Stimulated activated CD4-positive, alpha-beta T cell treated with anti-CD3 and anti-CD28 coated beads, TNF-alpha, amount 100 ng/mL, for 4 hours (primary cell): ENCODE measurements around the gene MBD3L5.
"Not testable (repeated sequence)": the region's sequence is repeated elsewhere in the genome, so short reads cannot be mapped to it uniquely, and the experiment has no call there.

Experiments used
- DNase-seq, 3 experiments: peaks; one replicate each; pipeline ENCODE4 v3.0.0-alpha.2; 2020; ENCODE audit warnings: low read depth in 3 of 3

MBD3L5 gene

DNA sequence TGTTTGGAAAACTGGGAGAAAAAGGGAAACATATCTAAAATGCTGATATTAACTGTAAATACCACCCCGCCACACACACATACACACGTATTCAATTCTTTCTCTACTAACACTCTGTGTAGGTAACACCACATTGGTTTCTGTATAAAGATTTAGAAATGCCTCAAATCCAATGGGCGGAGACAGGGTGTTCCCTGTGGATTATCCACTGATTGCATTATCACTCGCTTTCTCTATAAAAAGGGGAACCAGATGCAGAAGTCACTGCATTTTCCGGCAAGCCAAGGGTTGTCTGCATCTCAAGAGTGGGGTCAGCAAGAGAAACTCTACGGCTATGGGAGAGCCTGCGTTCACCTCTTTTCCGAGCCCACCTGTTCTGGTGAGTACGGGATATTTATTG, at the start of gene MBD3L5:
Gene MBD3L5 (plus strand): TSS at position 301 of the 400 bp plus-strand sequence. CDS start 34 bp downstream, at position 335.
- not testable (repeated sequence) for DNase-seq

- no peak for DNase-seq
Measured at GRCh38 chr19:6983448-6983847, 46.9 kb upstream of the MBD3L5 start.

DNA sequence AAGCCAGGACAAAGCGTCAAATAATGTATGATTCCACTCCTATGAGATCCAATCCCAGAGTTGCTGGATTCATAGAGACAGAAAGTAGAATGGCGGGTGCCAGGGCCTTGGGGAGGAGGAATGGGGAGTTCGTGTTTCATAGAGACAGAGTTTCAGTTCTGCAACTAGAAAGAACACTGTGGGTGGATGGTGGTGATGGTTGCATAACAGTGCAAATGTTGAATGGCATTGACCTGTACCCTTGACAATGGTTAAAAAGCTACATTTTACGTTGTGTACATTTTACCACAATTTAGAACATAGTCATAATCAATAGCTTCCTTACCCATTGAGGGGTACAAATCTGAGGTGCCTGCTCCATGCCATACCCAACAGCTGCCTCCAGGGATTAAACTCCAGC, 42.5 kb upstream of the MBD3L5 start:
- no peak for DNase-seq

DNA sequence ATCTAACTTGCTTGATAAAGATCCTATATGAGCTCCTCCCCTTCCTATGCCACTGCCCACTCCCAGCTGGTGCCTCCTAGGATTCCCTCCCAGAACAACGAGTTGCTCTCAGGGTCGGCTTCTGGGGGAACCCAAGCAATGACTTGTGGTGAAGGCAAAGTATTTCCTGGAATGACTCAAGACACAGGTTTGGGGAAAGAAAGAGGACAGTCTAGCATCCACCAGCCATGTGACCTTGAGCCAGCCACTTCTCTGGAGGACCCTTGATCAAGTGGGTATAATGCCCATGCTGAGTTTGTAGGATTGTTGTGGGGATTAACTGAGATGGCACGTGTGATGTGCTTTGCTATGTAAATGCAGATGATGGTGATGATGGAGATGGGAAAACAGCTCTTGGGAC, 42.1 kb upstream of the MBD3L5 start:
- no peak for DNase-seq

DNA sequence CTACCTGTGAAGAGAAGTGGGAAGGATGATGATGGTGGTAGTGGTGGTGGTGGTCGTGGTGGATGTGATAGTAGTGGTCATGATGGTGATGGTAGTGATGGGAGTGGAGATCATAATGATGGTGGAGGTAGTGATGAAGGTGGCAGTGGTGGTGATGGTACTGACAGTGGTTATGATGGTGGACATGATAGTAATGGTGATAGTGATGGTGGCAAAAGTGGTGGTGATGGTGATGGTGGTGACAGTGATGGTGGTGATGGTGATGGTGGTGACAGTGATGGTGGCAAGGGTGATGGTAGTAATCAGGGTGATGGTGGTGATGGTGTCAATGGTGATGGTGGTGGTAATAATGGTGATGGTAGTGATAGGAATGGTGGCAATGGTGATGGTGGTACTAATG, 35.3 kb upstream of the MBD3L5 start:
- DNase-seq = no peak

- DNase-seq = no peak
Measured at GRCh38 chr19:6996810-6997209, 33.6 kb upstream of the MBD3L5 start.

DNA sequence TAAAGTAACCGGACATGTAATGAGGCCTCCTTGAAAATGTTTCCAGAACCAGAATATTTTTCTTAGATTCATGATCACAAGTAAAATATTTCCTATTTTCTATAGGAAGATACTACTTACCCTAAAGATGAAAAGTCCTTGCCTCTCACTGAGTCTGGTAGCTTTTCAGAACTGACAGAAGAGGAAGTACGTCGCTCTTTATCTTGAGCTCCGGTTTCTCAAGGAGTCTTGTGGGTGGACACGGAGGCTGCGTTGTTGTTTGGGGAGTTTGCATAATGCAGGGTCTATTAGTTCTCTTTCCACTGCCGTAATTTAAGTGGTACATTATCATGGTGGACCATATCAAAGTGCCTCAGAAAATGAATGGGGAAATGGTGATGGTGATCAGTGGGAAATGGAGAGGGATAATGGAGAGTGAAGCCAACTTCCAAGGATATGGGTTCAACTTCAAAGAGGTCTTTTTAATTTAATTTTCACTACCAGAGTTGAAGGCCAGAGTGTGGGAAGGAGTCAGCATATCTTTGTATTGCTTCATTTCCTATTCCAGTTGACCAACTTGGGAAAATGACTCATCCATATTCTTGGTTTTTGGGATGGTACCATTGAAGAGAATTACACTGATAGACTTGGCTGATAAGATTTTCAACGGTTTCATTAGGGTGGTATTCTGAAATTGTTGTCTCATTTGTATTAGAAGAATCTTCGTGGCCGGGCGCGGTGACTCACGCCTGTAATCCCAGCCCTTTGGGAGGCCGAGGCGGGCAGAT, 32.5 kb upstream of the MBD3L5 start:
- no peak for DNase-seq

- no peak for DNase-seq
Measured at GRCh38 chr19:6999933-7000332, 30.4 kb upstream of the MBD3L5 start.

- no peak for DNase-seq
Measured at GRCh38 chr19:7000333-7000732, 30.0 kb upstream of the MBD3L5 start.

DNA sequence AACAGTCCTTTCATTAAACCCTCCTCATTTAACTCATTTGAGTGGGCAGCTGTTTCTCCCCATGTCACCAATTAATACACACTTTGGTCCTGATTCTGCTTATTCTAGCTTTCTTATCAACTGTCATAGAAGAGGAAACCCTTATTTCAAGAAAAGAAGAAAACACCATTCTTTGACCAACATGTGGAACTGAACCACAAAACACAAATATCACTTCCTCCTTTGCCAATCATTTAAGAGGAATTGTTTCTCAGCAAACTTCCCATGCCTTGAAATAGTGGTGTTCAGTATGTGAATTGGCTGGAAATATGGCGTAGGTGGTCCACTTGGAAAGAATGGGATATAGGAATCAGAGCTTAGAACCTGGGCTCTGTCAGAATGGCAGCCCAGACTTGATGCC, 29.6 kb upstream of the MBD3L5 start:
- no peak for DNase-seq

GRCh38 chr19:7004313-7004931, 26.0 kb upstream of the MBD3L5 start:
- DNase-seq = no peak

- no peak for DNase-seq
Measured at GRCh38 chr19:7006135-7006704, 24.2 kb upstream of the MBD3L5 start.

DNA sequence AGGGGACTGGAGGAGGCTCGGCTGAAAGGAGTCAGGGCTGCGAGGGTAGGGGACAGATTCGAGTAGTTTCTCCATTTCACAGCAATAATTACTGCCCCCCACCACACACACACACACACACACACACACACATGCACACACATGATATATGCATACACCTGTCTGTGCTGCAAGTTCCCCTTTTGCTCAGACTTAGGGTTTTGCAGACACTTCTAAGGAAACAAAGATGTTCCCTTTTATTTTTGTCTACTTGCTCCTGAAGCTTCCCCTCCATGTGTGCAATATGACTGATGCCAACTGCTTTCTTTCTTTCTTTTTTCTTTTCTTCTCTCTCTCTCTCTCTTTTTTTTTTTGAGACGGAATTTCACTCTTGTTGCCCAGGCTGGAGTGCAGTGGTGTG, 22.5 kb upstream of the MBD3L5 start:
- DNase-seq = no peak

DNA sequence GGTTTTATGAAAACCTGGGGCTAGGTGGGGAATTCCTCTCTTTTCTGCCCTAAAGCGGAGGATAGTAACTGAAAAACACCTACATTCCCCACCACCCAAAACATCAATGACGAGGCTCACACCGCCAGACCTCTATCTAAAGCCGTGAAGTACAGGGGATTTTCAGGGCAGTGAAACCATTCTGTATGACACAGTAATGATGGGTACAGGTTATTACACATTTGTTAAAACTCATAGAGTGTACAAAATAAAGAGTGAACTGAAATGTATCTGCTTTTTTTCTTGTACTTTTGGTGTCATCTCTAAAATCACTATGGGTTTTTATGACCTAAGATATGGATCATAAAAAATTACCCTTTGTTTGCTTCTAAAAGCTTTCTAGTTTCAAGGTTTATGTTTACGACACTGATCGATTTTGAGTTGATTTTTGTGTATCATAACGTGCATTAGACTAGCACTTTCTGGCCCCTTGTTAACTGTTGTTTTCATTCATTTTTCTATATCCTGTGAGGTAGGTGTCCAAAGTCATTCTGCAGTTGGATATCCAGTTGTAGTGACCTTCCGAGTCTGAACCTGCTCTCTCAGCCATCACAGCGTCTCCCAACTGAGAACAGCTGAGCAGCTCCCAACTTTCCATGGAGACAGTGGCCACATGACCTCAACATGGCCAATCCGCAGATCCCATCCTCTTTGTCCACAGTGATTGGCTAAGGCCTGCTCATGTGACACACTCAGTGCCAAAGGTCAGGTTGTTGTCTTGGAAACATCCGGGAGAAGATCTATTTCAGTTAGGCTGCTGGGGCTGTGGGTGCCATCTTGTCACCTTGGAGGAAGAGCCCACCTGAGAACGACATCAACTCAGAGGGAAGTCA, 19.4 kb upstream of the MBD3L5 start:
- DNase-seq = no peak

DNA sequence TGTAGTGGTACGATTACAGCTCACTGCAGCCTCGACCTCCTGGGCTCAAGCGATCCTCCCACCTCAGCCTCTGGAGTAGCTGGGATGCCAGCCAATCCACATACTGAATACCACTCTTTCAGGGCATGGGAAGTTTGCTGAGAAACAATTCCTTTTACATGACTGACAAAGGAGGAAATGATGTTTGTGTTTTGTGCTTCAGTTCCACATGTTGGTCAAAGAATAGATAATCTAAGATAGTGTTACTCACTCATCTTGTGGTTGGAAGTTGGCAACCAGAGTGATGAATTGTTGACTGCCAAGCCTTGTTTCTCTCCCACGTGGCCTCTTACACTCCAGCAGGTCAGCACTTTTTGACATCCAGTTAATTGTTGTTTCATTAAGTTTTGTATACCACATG, 16.7 kb upstream of the MBD3L5 start:
- no peak for DNase-seq

GRCh38 chr19:7018828-7019227, 11.6 kb upstream of the MBD3L5 start:
- DNase-seq = no peak

- not testable (repeated sequence) for DNase-seq
Measured at GRCh38 chr19:7021331-7021730, 9.0 kb upstream of the MBD3L5 start, which contains the start of gene MBD3L2B. TSS of gene MBD3L2B (minus strand) at chr19:7021431. CDS start at chr19:7021397, 34 bp downstream.

DNA sequence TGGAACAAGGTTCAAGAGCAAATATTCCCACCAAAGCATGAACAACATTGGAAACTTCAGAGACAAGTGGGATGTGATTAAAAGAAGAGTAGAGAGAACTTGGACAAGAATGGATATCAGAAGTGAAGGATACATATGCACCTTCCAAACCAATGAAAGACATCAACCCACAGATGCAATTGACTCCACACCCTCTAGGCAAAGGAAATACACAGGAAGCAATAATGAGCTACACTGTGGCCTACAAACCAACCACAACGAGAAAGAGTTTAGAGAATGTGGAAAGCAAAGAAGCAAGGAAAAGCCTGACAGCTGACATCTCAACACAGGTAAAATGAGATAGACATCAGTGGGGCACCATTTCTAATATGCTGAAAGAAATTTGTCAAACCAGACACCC, 1.6 kb upstream of the MBD3L5 start:
- DNase-seq = not testable (repeated sequence)

DNA sequence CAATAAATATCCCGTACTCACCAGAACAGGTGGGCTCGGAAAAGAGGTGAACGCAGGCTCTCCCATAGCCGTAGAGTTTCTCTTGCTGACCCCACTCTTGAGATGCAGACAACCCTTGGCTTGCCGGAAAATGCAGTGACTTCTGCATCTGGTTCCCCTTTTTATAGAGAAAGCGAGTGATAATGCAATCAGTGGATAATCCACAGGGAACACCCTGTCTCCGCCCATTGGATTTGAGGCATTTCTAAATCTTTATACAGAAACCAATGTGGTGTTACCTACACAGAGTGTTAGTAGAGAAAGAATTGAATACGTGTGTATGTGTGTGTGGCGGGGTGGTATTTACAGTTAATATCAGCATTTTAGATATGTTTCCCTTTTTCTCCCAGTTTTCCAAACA, 9.7 kb downstream of the MBD3L5 start, which contains the start of gene MBD3L4:
Gene MBD3L4 (minus strand): TSS at position 101 of the 400 bp plus-strand sequence. CDS start 35 bp downstream, at position 66.
- not testable (repeated sequence) for DNase-seq

DNA sequence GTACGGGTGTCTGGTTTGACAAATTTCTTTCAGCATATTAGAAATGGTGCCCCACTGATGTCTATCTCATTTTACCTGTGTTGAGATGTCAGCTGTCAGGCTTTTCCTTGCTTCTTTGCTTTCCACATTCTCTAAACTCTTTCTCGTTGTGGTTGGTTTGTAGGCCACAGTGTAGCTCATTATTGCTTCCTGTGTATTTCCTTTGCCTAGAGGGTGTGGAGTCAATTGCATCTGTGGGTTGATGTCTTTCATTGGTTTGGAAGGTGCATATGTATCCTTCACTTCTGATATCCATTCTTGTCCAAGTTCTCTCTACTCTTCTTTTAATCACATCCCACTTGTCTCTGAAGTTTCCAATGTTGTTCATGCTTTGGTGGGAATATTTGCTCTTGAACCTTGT, 11.2 kb downstream of the MBD3L5 start:
- DNase-seq = not testable (repeated sequence)

GRCh38 chr19:7049021-7049420, 18.6 kb downstream of the MBD3L5 start, which contains the start of gene MBD3L2:
TSS of gene MBD3L2 (plus strand) at chr19:7049321. CDS start at chr19:7049374, 53 bp downstream.
- not testable (repeated sequence) for DNase-seq

DNA sequence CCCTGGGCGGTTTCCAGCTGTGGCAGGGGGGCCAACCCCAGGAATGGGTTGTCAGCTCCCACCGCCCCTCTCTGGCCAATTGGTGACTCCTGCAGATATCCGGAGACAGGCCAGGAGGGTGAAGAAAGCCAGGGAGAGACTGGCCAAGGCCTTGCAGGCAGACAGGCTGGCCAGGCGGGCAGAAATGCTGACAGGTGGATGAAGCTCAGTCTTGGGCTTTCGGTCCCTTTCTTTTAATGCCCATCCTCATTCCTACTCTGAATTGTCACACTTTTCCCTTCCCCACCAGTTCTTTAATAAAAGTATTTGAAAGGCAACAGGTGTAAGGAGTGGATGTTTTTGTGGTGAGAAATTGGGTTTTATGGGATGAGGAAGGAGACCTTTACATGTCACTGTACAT, 21.0 kb downstream of the MBD3L5 start:
- DNase-seq = not testable (repeated sequence)
